GM19372 (cell line): ENCODE results near the gene S100A10.

Source experiments
- ATAC-seq: cut with Tn5 transposase; IDR thresholded peaks from one replicate; pipeline ENCODE4 v1.9.1; 2021; ENCODE audit warnings: mild to moderate bottlenecking, low read depth, moderate library complexity; ENCODE audit not compliant: unreplicated experiment

The S100A10 gene

GRCh38 chr1:151968058-151968457 is 25.6 kb downstream of the S100A10 start:
- no peak for ATAC-seq

GRCh38 chr1:151967091-151967490 is 26.6 kb downstream of the S100A10 start:
- no peak for ATAC-seq

DNA sequence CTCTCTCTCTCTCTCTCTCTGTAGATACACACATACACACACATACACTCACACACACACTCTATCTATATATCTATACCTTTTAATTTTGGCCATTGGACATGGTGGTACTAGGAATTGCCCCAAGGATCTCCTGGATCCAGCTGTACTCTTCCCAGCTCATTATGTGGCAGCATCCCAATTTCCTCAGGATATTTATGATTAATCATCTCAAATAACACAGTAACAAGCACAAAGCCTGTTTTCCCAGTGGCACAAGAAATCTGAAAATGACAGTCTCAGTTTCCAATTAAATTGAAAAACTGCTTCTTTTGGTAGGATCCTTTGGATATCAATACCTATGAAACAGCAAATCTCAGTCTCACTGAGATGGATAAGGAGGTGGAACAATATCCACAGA is 27.6 kb downstream of the S100A10 start:
- ATAC-seq = no peak

DNA sequence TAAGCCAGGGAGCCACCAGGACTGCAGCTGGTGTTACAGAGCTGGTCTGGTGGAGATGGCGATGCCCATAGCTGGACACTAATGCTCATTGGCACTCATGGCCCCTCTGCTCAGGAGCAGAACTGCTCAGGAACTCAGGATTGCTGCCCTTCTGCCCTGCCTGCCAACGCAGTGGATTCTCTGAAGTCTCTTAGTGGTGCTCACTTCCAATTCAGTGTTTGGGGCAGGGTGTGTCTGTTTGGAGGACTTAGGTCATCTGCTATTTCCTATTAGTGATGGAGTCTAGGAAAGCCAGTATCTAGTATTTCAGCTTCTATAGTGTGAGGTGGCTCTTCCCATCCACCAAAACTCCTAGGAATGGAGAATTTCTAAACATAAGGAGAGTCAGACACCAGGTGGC is 29.1 kb downstream of the S100A10 start:
- no peak for ATAC-seq

DNA sequence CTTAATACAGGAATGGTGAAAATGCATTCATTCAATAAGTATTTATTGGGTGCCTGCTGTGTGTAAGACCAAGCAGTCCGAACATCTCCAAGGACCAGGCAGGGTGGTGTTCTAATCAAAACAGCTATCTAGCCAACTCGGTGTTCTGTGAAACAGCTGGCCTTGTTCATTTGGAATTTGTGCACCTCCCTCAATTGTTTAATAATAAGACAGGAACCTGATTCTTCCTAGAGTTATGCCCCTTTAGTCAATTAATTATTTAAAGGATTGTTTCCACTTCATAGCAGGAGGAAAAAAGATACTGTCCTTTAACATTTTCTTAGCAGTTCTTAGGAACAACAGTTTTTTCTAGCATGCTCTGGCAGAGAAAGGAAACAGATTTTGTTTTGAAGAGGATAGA is 30.4 kb downstream of the S100A10 start:
- no peak for ATAC-seq

GRCh38 chr1:151961833-151962232 is 31.8 kb downstream of the S100A10 start:
- ATAC-seq = no peak

DNA sequence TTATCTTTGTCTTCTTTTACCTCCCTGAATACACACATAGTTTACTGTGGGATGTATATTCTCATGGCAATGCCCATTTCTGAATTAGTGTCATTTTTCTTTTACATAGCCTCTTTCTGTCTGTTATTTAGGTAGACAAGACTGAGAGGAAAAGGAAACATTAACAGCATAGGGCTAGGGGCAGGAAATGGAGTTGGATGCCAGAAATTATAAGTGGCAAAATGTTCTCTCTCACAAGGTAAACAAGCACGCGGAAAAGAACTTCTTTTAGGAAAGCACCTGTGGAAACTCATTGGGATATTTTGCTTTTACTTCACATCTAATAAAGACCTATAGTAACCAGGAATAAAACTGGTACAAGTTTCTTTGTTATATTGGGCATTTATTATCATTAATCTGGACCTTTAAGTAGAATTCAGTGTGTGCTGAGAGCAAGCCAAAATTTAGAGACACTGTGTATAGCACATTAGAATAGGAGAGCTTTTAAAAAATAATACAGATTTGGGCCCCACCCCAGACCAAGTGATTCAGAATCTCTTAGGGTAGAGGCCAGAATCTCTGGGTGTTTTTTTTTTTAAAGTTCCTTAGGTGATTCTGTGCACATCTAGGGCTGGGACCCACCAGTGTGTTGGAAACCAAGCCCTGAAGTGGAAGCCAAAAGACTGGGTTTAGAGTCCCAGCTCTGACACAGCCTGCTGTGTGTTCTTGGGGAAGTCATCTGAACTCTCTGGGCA is 32.7 kb downstream of the S100A10 start:
- no peak for ATAC-seq

GRCh38 chr1:151958959-151959358 is 34.7 kb downstream of the S100A10 start:
- no peak for ATAC-seq

GRCh38 chr1:151956957-151957497 is 36.6 kb downstream of the S100A10 start:
- no peak for ATAC-seq

DNA sequence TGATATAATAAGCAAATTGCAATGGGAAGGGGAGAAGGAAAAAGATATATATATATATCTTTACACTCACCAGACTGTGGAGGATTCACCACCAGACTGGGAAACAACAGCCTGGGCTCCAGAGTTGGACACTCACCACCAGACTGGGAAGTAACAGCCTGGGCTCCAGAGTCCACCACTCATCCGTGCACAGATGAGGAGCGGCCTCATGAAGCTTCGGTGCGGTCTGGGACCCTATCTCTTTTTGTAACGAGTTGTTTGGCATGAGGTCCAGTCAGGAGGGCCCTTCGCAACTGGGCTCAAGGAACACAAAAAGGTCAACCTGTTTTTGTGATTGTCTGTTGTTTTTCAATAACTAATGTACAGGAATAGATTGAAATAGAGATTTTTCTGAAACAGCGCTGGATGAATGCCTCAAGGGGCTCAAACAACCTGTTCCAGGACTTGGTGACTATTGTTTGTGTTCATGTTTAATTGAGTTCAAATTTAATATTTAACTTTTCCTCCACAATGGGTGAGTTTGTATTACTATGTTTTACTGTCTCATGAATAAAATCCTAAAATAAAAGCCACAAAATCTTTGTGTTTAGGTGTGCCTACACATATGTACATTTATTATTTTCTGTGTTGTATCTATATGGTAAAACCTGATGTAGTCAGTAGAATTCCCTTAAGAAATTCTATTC is 40.1 kb downstream of the S100A10 start:
- ATAC-seq = no peak

- ATAC-seq = no peak
These were observed 40.8 kb downstream of the S100A10 start for GRCh38 chr1:151952811-151953210.

- no peak for ATAC-seq
These were observed 44.1 kb downstream of the S100A10 start for GRCh38 chr1:151949371-151950193.

DNA sequence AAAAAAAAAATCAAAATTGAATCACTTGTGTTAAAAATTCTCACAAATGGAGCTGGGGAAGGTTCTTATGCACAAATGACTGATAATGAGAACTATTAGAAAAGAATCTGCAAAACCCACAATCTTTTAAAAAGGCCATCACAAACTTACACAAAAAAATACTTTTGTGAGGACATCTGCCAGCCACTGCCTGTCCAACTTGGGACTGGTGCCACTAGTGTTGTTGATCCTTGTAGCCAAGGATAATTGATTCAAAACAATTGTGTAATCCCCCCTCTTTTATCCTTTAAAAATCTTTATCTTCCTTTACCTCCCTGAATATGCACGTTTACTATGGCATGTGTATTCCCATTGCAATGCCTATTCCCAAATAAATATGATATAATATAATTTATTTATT is 45.2 kb downstream of the S100A10 start:
- no peak for ATAC-seq

- no peak for ATAC-seq
These were observed 46.5 kb downstream of the S100A10 start for GRCh38 chr1:151947140-151947539.

GRCh38 chr1:151945725-151946722 is 47.6 kb downstream of the S100A10 start:
- ATAC-seq = no peak

DNA sequence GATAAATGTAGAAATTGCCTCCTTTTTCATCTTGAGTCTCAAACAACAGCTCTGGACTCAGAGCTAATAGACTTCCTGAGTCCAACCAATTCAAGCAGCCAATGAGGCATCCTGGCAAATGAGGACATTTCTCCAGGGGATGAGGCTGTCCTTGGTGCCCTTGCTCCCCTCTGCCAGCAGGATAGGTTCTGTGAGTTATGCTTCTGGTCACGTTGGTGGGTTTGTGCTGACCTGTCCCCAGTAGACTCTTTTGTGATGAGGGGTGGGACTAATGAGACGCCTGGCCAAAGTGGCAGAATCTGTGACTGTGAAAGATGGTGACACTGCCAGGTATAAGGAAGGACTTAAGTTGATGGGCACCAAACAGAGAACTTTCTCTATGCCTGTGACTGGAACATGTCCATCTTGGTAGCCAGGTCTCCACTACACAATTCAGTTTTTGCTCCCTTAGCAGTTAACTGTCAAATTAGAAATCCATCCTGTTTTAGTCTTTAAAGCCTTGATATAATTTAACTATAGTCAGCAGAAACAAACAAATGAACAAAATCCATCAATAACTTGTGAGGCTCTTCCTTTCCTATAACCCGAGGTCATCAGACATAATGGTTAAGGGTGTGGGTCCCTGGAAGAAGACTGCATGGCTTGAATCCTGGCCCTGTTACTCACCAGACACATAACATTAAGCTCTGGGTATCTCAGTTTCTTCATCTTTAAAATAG is 48.6 kb downstream of the S100A10 start:
- no peak for ATAC-seq

DNA sequence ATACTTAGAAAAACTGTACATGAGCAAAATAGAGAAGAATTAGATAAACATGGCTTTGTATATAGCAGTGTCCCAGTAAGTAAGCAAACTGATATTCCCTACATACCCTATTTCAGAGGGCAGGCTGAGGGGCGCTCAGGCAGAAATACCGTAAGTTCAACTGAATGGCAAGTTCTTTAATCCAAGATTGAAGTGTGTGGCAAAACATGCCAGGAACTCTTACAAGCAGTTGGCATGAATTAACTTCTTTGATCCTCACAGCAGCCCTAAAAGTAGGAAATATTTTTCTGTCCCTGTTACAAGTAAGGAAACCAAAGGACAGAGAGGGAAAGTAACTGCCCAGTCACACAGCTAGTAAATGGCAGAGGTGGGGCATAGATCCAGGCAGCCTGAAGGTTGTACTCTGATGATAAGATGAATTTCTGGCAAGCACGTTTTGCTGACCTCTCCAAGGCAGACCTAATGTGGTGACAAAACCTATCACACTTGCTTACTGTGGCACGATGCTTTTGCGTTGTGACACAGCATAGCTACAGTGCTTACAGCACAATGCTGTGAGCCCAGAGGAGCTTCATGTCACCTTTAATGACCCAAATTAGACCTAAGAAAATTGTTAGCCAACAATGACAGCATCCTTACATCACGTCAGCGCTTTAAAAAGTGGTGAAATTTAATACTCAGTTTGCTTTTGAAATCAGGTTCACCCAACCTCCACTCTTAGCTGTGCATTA is 49.4 kb downstream of the S100A10 start:
- no peak for ATAC-seq

DNA sequence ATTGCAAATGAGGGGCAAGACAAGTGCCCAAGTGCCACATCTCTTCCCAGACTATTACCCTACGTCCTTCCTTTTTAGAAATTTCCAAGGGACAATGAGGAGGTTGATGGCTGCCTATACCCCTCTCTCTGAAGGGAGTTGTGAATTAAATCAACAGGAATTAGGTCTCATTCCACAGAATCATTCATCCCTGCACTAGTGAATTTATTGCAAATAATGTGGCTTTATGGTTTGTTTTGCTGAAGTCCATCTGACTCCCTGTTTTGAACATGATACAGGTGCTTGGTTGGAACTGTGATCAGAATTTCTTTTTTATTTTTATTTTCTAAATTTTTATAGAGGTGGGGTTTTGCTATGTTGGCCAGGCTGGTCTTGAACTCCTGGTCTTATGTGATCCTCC is 50.1 kb downstream of the S100A10 start:
- ATAC-seq = no peak

- ATAC-seq = no peak
These were observed 50.8 kb downstream of the S100A10 start for GRCh38 chr1:151942882-151943281.
